Measurements from ENCODE around the gene PJA2. TPM values are rescaled to one million over a fixed set of nuclear protein-coding genes. Genes with fewer than 3 reads are reported as not detected.

PJA2 gene
- total and polyA plus RNA-seq, 9 of the 15 experiments (the other 6 are each of a cell fraction or from before 2014, with no cell fraction given), result 25.1 to 82.1 (median 50.1) TPM

DNA sequence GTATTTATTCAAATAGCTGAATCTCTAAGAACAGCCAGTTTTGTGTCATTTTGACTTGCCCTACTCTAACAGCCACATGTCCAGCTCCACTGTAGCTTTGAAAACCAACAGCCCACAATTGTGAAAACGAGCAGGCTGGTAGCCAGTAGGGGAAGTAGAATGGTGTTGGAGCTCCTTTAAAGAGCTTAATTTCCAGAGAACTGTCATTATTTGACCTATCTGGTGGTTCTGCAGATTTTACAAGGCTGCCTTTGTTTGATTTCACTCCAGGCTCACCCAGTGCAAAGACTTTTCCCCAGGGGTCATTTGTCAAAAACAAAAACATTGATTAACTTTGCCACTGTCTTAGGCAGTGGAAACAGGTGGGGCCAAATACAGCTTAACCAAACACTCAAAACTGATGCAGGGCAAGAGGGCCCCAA lies 3.2 kb upstream of the PJA2 start:
- Histone ChIP-seq H3K9ac (ENCODE audit: insufficient read depth in 1 of 2, low read depth in 2 of 2, low read length in 2 of 2) (no peak overlapping the region), H3K36me3 (ENCODE audit: control insufficient read depth, insufficient read depth, low read length) (no peaks in the 10 kb centered on the region), H3K9me3 (replicated peaks; ENCODE audit: control insufficient read depth, insufficient read depth, low read depth, low read length) (peaks cover 4% of the 10 kb centered on the region), H3K27ac (ENCODE audit: extremely low read depth, low read depth, low read length) (peak overlapping the region; percentile 29; the same call in 1 of the 3 replicates), H3K4me1 (replicated peaks in 1 of 2; ENCODE audit: control insufficient read depth in 2 of 2, insufficient read depth in 2 of 2, low read length in 2 of 2) (peaks cover 3 to 12% of the 10 kb centered on the region in 2 experiments; a peak in 4 of 5 replicates), H4K20me1 (replicated peaks; ENCODE audit: control insufficient read depth, insufficient read depth, low read length) (no peaks in the 10 kb centered on the region), H3K4me2 (ENCODE audit: insufficient read depth, low read length) (no peak overlapping the region), H2AFZ (ENCODE audit: low read depth, low read length) (peak overlapping the region; percentile 94), H3K4me3 (no peak overlapping the region), H3K79me2 (ENCODE audit: control insufficient read depth, insufficient read depth, low read length) (peaks cover 17% of the 10 kb centered on the region), H3K27me3 (ENCODE audit: control insufficient read depth in 2 of 2, insufficient read depth in 2 of 2, low read length in 2 of 2) (no peaks in the 10 kb centered on the region), H3K9me1 (ENCODE audit: control insufficient read depth, insufficient read depth, low read length) (peaks cover 3% of the 10 kb centered on the region)
- TF ChIP-seq ZKSCAN8 (CRISPR knock-in tag; IDR thresholded peaks at IDR 0.05) (0 out of 2 replicates have a peak, but pooled peaks have one; percentile 54), TRIM28 (IDR thresholded peaks at IDR 0.05) (no peak), BACH1 (tag; IDR thresholded peaks at IDR 0.05) (0 out of 2 replicates have a peak, but pooled peaks have one; percentile 21)
- WGBS (ENCODE audit: insufficient coverage, low coverage, missing lambda C conversion rate), result 29% methylated on average over 1 of the region's 1 CpG
- DNase-seq (ENCODE audit: extremely low read depth in 1 of 4, low spot score in 3 of 4) (no peak), FAIRE-seq (no peak), ATAC-seq (no peak)
- CTCF ChIA-PET (ENCODE audit: low intra/inter-chr PET ratio), result no interaction called here
- intact Hi-C loops (cut with micrococcal nuclease), result loop anchor here (5.0 kb wide), 1 partner anchor 686 kb away; no protein-coding TSS in a partner anchor
- BruUV-seq (replicated peaks), result no TSS peak
- POLR2A ChIA-PET, result no interaction called here
- in situ Hi-C loops (cut with MboI), result no loop called here

DNA sequence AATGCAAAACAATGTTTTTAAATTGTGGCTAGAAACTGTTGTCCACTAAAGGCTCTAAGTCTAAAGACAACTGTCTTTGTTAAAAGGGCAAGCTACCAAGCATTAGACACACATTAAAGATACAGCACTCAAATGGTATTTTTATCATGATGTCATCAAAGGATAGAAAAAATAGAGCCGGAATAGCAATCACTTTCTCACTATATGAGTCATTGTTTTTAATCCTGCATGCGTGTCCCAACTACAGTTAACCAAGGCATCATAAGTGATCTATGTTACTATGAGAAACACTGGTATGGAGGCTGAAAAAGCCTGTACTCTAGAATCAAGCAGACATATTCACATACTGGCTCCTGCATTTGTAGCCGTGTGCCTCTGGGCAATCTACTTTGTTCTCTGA lies 1.9 kb upstream of the PJA2 start:
- CTCF ChIA-PET (ENCODE audit: low intra/inter-chr PET ratio), result no interaction called here
- Histone ChIP-seq H4K20me1 (replicated peaks; ENCODE audit: control insufficient read depth, insufficient read depth, low read length) (no peaks in the 10 kb centered on the region), H2AFZ (ENCODE audit: low read depth, low read length) (peak overlapping the region; percentile 94), H3K9me3 (replicated peaks; ENCODE audit: control insufficient read depth, insufficient read depth, low read depth, low read length) (peaks cover 4% of the 10 kb centered on the region), H3K9me1 (ENCODE audit: control insufficient read depth, insufficient read depth, low read length) (peaks cover 3% of the 10 kb centered on the region), H3K4me3 (no peak overlapping the region), H3K4me2 (ENCODE audit: insufficient read depth, low read length) (peak overlapping the region; percentile 87), H3K9ac (ENCODE audit: insufficient read depth in 1 of 2, low read depth in 2 of 2, low read length in 2 of 2) (peak overlapping the region in 1 of 2 experiments; percentile 97; a peak in 2 of 4 replicates), H3K4me1 (replicated peaks in 1 of 2; ENCODE audit: control insufficient read depth in 2 of 2, insufficient read depth in 2 of 2, low read length in 2 of 2) (peaks cover 3 to 12% of the 10 kb centered on the region in 2 experiments; a peak in 4 of 5 replicates), H3K27me3 (ENCODE audit: control insufficient read depth in 2 of 2, insufficient read depth in 2 of 2, low read length in 2 of 2) (no peaks in the 10 kb centered on the region), H3K27ac (ENCODE audit: extremely low read depth, low read depth, low read length) (peak overlapping the region; percentile 99), H3K79me2 (ENCODE audit: control insufficient read depth, insufficient read depth, low read length) (peaks cover 30% of the 10 kb centered on the region), H3K36me3 (ENCODE audit: control insufficient read depth, insufficient read depth, low read length) (peaks cover 2% of the 10 kb centered on the region; the same call in 1 of the 3 replicates)
- in situ Hi-C loops (cut with MboI) (no loop called here), intact Hi-C loops (cut with micrococcal nuclease) (loop anchor here (5.0 kb wide), 1 partner anchor 684 kb away; no protein-coding TSS in a partner anchor)
- peak; percentile 15 to 49 (median 23) for DNase-seq (ENCODE audit: extremely low read depth in 1 of 4, low spot score in 3 of 4)
- ATAC-seq, result no peak
- POLR2A ChIA-PET, result no interaction called here
- WGBS (ENCODE audit: insufficient coverage, low coverage, missing lambda C conversion rate), result 20% methylated on average over 3 of the region's 3 CpGs
- no peak for FAIRE-seq
- no TSS peak for BruUV-seq (replicated peaks)
- TF ChIP-seq, protein P1, sequence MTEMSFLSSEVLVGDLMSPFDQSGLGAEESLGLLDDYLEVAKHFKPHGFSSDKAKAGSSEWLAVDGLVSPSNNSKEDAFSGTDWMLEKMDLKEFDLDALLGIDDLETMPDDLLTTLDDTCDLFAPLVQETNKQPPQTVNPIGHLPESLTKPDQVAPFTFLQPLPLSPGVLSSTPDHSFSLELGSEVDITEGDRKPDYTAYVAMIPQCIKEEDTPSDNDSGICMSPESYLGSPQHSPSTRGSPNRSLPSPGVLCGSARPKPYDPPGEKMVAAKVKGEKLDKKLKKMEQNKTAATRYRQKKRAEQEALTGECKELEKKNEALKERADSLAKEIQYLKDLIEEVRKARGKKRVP (CRISPR knock-in tag; IDR thresholded peaks at IDR 0.05), result peak; percentile 26; the same call in 1 of the 2 replicates
- TF ChIP-seq MAFF (IDR thresholded peaks at IDR 0.05; ENCODE audit: low read length), result no peak
- TF ChIP-seq, protein P2, sequence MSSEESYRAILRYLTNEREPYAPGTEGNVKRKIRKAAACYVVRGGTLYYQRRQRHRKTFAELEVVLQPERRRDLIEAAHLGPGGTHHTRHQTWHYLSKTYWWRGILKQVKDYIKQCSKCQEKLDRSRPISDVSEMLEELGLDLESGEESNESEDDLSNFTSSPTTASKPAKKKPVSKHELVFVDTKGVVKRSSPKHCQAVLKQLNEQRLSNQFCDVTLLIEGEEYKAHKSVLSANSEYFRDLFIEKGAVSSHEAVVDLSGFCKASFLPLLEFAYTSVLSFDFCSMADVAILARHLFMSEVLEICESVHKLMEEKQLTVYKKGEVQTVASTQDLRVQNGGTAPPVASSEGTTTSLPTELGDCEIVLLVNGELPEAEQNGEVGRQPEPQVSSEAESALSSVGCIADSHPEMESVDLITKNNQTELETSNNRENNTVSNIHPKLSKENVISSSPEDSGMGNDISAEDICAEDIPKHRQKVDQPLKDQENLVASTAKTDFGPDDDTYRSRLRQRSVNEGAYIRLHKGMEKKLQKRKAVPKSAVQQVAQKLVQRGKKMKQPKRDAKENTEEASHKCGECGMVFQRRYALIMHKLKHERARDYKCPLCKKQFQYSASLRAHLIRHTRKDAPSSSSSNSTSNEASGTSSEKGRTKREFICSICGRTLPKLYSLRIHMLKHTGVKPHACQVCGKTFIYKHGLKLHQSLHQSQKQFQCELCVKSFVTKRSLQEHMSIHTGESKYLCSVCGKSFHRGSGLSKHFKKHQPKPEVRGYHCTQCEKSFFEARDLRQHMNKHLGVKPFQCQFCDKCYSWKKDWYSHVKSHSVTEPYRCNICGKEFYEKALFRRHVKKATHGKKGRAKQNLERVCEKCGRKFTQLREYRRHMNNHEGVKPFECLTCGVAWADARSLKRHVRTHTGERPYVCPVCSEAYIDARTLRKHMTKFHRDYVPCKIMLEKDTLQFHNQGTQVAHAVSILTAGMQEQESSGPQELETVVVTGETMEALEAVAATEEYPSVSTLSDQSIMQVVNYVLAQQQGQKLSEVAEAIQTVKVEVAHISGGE (CRISPR knock-in tag; IDR thresholded peaks at IDR 0.05), result 0 out of 6 replicates have a peak, but pooled peaks of 1 of the 3 experiments have one; percentile 0
- TF ChIP-seq TEAD1 (CRISPR knock-in tag; IDR thresholded peaks at IDR 0.05), result 0 out of 4 replicates have a peak, but pooled peaks of 1 of the 2 experiments have one; percentile 12
- no peak for TF ChIP-seq BDP1 (IDR thresholded peaks at IDR 0.05; ENCODE audit: insufficient read depth, insufficient read length)
- 0 out of 4 replicates have a peak, but pooled peaks of 1 of the 2 experiments have one; percentile 21 for TF ChIP-seq FOXK2 (conservative IDR thresholded peaks at IDR 0.05 in 1 of 2, IDR thresholded peaks at IDR 0.05 in 1 of 2; ENCODE audit: low read depth in 2 of 2)
- peak; percentile 30 for TF ChIP-seq RFX1 (IDR thresholded peaks at IDR 0.05)
